ENCODE measurements around the gene TOP3B.
"Not testable (repeated sequence)": the region's sequence is repeated elsewhere in the genome, so short reads cannot be mapped to it uniquely, and the experiment has no call there.

Gene TOP3B

DNA sequence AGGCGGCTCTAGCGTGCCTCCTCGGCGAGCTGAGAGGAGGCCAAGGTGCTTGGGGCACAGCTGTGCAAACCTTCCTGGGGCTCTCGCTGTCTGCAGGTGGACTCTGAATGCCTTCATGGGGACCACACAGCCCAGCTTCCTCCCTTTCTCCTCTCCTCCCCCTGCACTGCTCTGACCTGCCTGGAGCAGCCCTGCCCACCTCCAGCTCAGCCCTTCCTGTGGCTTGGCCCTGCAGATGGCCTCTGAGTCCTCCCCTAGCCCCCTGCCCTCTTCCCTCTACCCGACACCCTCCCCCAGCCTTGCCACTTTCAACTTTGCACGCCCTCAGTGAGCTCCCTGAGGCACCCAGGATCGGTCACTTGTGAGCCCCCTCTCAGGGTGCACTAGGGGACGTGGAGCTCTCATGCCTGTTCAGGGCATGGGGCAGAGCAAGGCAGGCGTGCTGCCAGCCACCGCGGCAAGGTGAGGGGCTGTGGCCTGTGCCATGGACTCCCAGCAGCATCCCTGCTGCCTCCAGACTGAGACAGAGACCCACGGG lies 61.3 kb downstream of the TOP3B start:
- DNase-seq = no peak

DNA sequence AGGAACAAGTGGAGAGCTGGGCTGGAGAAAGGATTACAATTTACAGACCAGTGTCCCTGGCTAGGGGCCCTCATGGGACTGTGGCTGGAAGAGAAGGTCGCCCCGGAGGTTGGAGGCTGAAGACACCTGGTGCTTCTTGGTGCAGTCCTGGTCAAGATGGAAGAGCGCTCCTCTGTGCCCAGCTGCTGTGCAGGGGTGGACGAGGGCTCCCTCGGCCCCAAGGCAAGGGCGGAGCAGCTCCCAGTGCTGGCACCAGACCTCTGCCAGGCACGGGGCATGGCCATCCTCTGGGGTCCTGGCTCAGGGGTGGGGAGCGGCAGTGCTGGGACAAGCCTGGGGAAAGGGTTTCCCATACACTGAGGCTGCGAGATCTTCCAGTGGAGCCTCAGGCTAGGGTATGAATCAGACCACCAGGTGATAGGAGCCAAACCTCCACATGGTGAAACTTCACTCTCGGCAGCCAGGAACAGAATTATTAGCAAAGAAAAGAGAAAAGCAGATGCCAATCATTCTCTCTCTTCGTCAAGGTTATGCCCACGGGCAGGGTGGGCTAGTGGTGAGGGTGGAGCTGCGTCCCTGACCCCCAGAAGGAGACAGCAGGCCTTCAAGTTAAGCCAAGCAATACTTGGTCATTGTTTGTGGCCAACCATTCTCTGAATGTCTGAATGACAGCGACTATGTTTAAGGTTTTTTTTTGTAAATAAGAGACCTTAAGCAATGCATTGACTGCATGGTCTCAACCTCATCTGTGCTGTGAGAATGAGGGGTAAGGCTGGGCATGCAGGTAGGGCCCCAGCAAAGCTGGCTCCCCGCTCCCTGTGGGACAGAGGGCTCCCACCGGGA lies 62.0 kb downstream of the TOP3B start:
- DNase-seq = no peak

- DNase-seq = no peak
Measured at GRCh38 chr22:21919526-21920307, 62.9 kb downstream of the TOP3B start.

- DNase-seq = no peak
Measured at GRCh38 chr22:21918466-21919185, 64.0 kb downstream of the TOP3B start.

DNA sequence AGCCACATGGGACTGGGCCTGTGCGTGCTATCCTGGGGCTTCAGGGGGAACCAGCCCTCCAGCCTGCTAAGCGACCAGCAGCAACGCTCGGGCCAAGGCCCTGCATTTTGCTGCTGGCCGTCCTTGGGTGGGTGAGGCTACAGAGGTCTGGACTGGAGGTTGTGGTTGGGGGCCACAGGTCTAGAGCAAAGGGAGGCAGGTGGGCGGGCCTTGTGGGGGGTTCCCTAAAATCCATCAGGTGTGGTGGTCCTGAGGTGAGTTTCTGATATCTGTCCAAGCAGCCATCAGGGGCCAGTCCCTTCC lies 64.7 kb downstream of the TOP3B start:
- DNase-seq = no peak

DNA sequence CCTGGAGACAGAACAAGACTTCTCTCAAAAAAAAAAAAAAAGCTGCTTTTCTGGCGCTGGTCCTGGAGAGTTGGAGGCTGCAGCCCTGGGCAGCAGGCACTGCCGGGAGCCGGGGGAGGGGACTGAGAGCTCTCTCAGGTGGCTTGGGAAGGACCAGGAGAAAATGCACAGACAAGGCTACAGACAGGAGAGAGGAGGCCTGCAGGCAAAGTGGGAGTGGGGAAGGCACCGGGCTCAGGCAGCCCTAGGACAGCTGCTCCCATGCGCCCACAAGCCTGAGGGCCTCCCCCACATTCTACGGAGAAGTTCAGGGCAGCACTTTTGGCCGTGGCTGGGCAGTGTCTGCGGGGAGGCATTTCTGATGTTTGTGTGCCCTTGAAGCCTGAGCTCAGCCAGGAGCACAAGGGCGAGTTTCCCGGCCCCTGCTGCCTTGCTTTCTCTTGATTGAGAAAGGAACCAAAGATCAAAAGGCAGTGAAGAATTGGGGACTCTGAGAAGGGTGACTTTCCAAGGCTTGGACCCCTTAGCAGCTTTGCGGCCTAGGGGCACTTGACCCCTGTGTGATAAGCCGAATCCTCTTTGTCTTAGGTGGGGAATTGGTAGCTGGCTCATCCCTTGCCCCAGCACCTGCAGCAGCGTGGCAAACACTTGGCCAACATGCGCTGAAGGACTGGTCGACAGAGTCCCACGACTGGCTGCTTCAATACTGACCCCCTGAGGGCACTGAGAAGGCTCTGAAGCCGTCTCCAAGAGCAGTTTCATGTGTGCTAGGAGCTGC lies 65.2 kb downstream of the TOP3B start:
- no peak for DNase-seq

DNA sequence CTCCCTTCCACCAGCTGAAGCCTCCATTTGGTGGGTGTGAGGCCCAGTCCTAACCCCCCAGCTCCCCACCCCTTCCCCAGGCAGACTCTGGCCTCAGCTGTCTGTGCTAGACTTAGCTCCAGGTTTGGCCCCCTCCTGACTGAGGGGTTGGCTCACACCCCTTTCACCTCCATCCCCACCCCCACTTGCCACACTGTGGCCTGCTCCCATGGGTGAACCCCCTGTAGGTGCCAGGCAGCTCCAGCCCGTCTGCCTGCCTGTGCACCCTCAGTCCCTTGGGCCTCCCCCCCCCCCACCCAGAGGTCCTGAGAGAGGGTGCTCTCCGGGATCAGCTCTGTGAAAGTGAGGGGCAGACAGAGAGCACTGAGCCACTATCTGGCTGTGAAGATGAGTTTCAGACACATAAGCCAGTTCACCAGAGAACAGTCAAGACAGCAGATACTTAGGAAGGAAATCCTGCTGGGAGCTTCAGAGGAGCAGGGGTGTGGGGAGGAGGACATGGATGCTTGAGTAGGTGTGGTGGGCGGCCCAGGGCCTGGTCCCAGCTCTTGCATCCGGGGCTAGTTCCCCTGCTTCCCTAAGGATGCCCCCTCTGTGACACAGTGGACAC lies 66.2 kb downstream of the TOP3B start:
- DNase-seq = no peak

- no peak for DNase-seq
Measured at GRCh38 chr22:21915624-21916308, 66.8 kb downstream of the TOP3B start.

- DNase-seq = not testable (repeated sequence)
Measured at GRCh38 chr22:21914033-21914642, 68.4 kb downstream of the TOP3B start.

GRCh38 chr22:21910367-21910766 lies 72.2 kb downstream of the TOP3B start:
- DNase-seq = not testable (repeated sequence)

DNA sequence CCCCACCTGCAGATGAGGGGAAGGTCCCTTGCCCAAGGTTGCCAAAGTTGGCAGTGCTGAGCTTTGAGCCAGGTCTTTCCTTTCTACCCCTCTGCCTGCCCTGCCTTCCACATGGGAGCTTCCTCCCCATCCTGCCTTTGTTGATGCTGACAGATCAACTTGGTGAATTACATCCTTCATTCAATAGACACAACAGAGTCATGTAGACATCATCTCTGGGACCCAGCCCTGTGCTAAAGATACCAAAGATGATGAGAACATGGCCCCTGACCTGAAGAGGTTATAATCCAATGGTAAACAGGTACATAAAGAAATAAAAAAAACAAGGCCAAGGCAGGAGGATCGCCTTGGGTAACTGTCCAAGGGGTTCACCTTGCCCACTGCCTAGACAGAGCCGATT lies 72.7 kb downstream of the TOP3B start:
- no peak for DNase-seq

GRCh38 chr22:21907638-21908522 lies 74.7 kb downstream of the TOP3B start:
- no peak for DNase-seq
